Ectodermal cell (in vitro differentiated cells): ENCODE data around the gene CDRT15L2.
"Not testable (repeated sequence)": the region's sequence is repeated elsewhere in the genome, so short reads cannot be mapped to it uniquely, and the experiment has no call there.

Experiments
- H3K27ac ChIP-seq: 2 replicates; pipeline ENCODE4 v1.7.0; 2013; ENCODE audit warnings: mild to moderate bottlenecking, low read depth, low read length; ENCODE audit not compliant: insufficient read depth, poor library complexity, severe bottlenecking
- H3K27me3 ChIP-seq: 2 replicates; pipeline ENCODE4 v1.7.0; 2013; ENCODE audit warnings: mild to moderate bottlenecking, low read length; ENCODE audit not compliant: insufficient read depth, control insufficient read depth, poor library complexity, severe bottlenecking
- H3K36me3 ChIP-seq: one replicate; pipeline ENCODE4 v1.7.0; 2013; ENCODE audit warnings: low read length; ENCODE audit not compliant: control insufficient read depth, insufficient read depth
- H3K4me1 ChIP-seq: one replicate; pipeline ENCODE4 v1.7.0; 2013; ENCODE audit warnings: low read length; ENCODE audit not compliant: control insufficient read depth, insufficient read depth
- H3K4me3 ChIP-seq: 2 replicates; pipeline ENCODE4 v1.7.0; 2013; ENCODE audit warnings: low read depth, low read length, control low read depth; ENCODE audit not compliant: insufficient read depth
- H3K9me3 ChIP-seq: 2 replicates; pipeline ENCODE4 v1.7.0; 2013; ENCODE audit warnings: mild to moderate bottlenecking, low read length, moderate library complexity; ENCODE audit not compliant: control insufficient read depth
- WGBS, 2 experiments: methylation state at CpG; one replicate each; pipeline ENCODE4 v1.1.7; 2013; ENCODE audit warnings: missing lambda C conversion rate in 2 of 2; 5-methylcytosine and 5-hydroxymethylcytosine counted together

Gene CDRT15L2

GRCh38 chr17:20613248-20613647 is 33.7 kb downstream of the CDRT15L2 start:
- no peak overlapping the region for H3K27ac ChIP-seq

GRCh38 chr17:20613905-20614304 is 34.4 kb downstream of the CDRT15L2 start:
- H3K36me3 ChIP-seq = no peaks in the 10 kb centered on the region
- no peaks in the 10 kb centered on the region for H3K4me1 ChIP-seq
- no peaks in the 10 kb centered on the region for H3K9me3 ChIP-seq
- H3K27ac ChIP-seq = no peak overlapping the region
- WGBS, 2 experiments = 95 to 97% methylated on average over 13 of the region's 13 CpGs
- H3K4me3 ChIP-seq = no peak overlapping the region
- H3K27me3 ChIP-seq = no peaks in the 10 kb centered on the region

More at GRCh38 chr17:20613248-20613647, 33.7 kb downstream of the CDRT15L2 start:
- Histone ChIP-seq H3K27me3 (no peaks in the 10 kb centered on the region), H3K36me3 (no peaks in the 10 kb centered on the region), H3K4me1 (no peaks in the 10 kb centered on the region), H3K4me3 (no peak overlapping the region), H3K9me3 (no peaks in the 10 kb centered on the region)
- WGBS, 2 experiments = 95% methylated on average over 16 of the region's 16 CpGs

GRCh38 chr17:20615461-20615860 is 35.9 kb downstream of the CDRT15L2 start:
- H3K9me3 ChIP-seq, H3K27me3 ChIP-seq, H3K36me3 ChIP-seq, H3K27ac ChIP-seq, H3K4me1 ChIP-seq, H3K4me3 ChIP-seq: not testable (repeated sequence)
- 89 to 94% methylated on average over 2 to 3 of the region's 3 CpGs for WGBS, 2 experiments
